GM12891 (cell line): ENCODE measurements around the gene SYNE3.

Source experiments
- PAX5 ChIP-seq: IDR thresholded peaks from 2 replicates; pipeline ENCODE4 v1.6.1; 2011; ENCODE audit warnings: low read length, moderate library complexity, mild to moderate bottlenecking; ENCODE audit not compliant: insufficient read depth, severe bottlenecking
- POLR2A ChIP-seq: IDR thresholded peaks from 2 replicates; pipeline ENCODE4 v1.6.1; 2011; ENCODE audit warnings: low read depth, low read length, control low read depth
- POLR2AphosphoS5 ChIP-seq: IDR thresholded peaks from 2 replicates; pipeline ENCODE4 v1.6.1; 2011; ENCODE audit warnings: low read depth, low read length, control low read depth
- POU2F2 ChIP-seq: IDR thresholded peaks from 2 replicates; pipeline ENCODE4 v1.6.1; 2011; ENCODE audit warnings: low read depth, mild to moderate bottlenecking, control low read depth, low read length, moderate library complexity
- SPI1 ChIP-seq: IDR thresholded peaks from 2 replicates; pipeline ENCODE4 v1.6.1; 2011; ENCODE audit warnings: low read depth, low read length, control low read depth
- TAF1 ChIP-seq: IDR thresholded peaks from 2 replicates; pipeline ENCODE4 v1.6.1; 2011; ENCODE audit warnings: low read depth, low read length, control low read depth

- no peak for TF ChIP-seq POLR2A
- no peak for TF ChIP-seq TAF1
- no peak for TF ChIP-seq POLR2AphosphoS5
- TF ChIP-seq PAX5, result no peak
- TF ChIP-seq SPI1, result no peak
- no peak for TF ChIP-seq POU2F2
These were observed 6.1 kb upstream of the SYNE3 start for GRCh38 chr14:95522556-95522955.
